Fibroblast of mammary gland (primary cell): Measurements from ENCODE around the gene ASB15.

Source experiments
- DNase-seq: peaks from one replicate; pipeline ENCODE4 v3.0.0-alpha.2; 2010; ENCODE audit warnings: low read depth
- H3K4me3 ChIP-seq: 2 replicates; pipeline ENCODE4 v1.5.1; 2011; ENCODE audit warnings: low read depth, mild to moderate bottlenecking, low read length, moderate library complexity; ENCODE audit not compliant: control insufficient read depth
- CTCF ChIP-seq: conservative IDR thresholded peaks from 2 replicates; pipeline ENCODE4 v1.5.1; 2011; ENCODE audit warnings: low read depth, low read length, inconsistent platforms; ENCODE audit not compliant: control insufficient read depth, insufficient read depth

Gene ASB15

GRCh38 chr7:123682690-123683089 lies 81.1 kb downstream of the ASB15 start:
- peak; percentile 69 for DNase-seq
- TF ChIP-seq CTCF, result peak; percentile 50
- no peak overlapping the region for H3K4me3 ChIP-seq

- no peak for TF ChIP-seq CTCF
- H3K4me3 ChIP-seq, result no peak overlapping the region
- no peak for DNase-seq
These were observed 85.5 kb downstream of the ASB15 start for GRCh38 chr7:123687161-123687560.

GRCh38 chr7:123687727-123688126 lies 86.1 kb downstream of the ASB15 start:
- TF ChIP-seq CTCF, result no peak
- H3K4me3 ChIP-seq, result no peak overlapping the region
- no peak for DNase-seq
